HUES48 (cell line): ENCODE measurements around the gene L1CAM.

Experiments
- H3K27ac ChIP-seq: one replicate; pipeline ENCODE4 v1.7.0; 2013; ENCODE audit warnings: low read depth, low read length, inconsistent platforms
- H3K27me3 ChIP-seq: 2 replicates; pipeline ENCODE4 v1.6.1; 2013; ENCODE audit warnings: mild to moderate bottlenecking, low read length; ENCODE audit not compliant: control insufficient read depth, insufficient read depth
- H3K36me3 ChIP-seq: 2 replicates; pipeline ENCODE4 v1.6.1; 2013; ENCODE audit warnings: low read length; ENCODE audit not compliant: control insufficient read depth, insufficient read depth
- H3K4me1 ChIP-seq: 2 replicates; pipeline ENCODE4 v1.6.1; 2013; ENCODE audit warnings: mild to moderate bottlenecking, low read length; ENCODE audit not compliant: control insufficient read depth, insufficient read depth
- H3K4me3 ChIP-seq: 2 replicates; pipeline ENCODE4 v1.5.1; 2013; ENCODE audit warnings: mild to moderate bottlenecking, low read depth, low read length
- H3K9ac ChIP-seq: 2 replicates; pipeline ENCODE4 v1.6.1; 2013; ENCODE audit warnings: mild to moderate bottlenecking, low read depth, low read length, moderate library complexity
- H3K9me3 ChIP-seq: 2 replicates; pipeline ENCODE4 v1.6.1; 2013; ENCODE audit warnings: low read length; ENCODE audit not compliant: control insufficient read depth, insufficient read depth

Gene L1CAM

GRCh38 chrX:153816831-153817690 is 68.9 kb downstream of the L1CAM start:
- Histone ChIP-seq H3K27me3 (no peaks in the 10 kb centered on the region), H3K9ac (no peak overlapping the region), H3K27ac (no peak overlapping the region), H3K4me3 (no peak overlapping the region), H3K36me3 (no peaks in the 10 kb centered on the region), H3K9me3 (peaks cover 37% of the 10 kb centered on the region), H3K4me1 (peaks cover 7% of the 10 kb centered on the region)

GRCh38 chrX:153814591-153815315 is 71.2 kb downstream of the L1CAM start:
- no peaks in the 10 kb centered on the region for H3K36me3 ChIP-seq
- H3K4me3 ChIP-seq: no peak overlapping the region
- no peak overlapping the region for H3K27ac ChIP-seq
- H3K4me1 ChIP-seq: no peaks in the 10 kb centered on the region; the same call in 1 of the 2 replicates
- no peak overlapping the region for H3K9ac ChIP-seq
- H3K27me3 ChIP-seq: no peaks in the 10 kb centered on the region
- H3K9me3 ChIP-seq: peaks cover 39% of the 10 kb centered on the region

GRCh38 chrX:153813161-153813560 is 72.8 kb downstream of the L1CAM start:
- Histone ChIP-seq H3K4me1 (no peaks in the 10 kb centered on the region; the same call in 1 of the 2 replicates), H3K36me3 (no peaks in the 10 kb centered on the region), H3K27me3 (no peaks in the 10 kb centered on the region), H3K9ac (no peak overlapping the region), H3K27ac (no peak overlapping the region), H3K4me3 (no peak overlapping the region), H3K9me3 (peaks cover 43% of the 10 kb centered on the region)

- H3K27me3 ChIP-seq: no peaks in the 10 kb centered on the region
These were observed 73.8 kb downstream of the L1CAM start for GRCh38 chrX:153812220-153812619.

More at GRCh38 chrX:153812220-153812619, 73.8 kb downstream of the L1CAM start:
- Histone ChIP-seq H3K27ac (no peak overlapping the region), H3K4me1 (no peaks in the 10 kb centered on the region; the same call in 1 of the 2 replicates), H3K36me3 (no peaks in the 10 kb centered on the region), H3K4me3 (no peak overlapping the region), H3K9me3 (peaks cover 41% of the 10 kb centered on the region), H3K9ac (no peak overlapping the region)
